ENCODE measurements around the gene TGM3.

Gene TGM3

GRCh38 chr20:2332711-2333110, 36.9 kb downstream of the TGM3 start:
- Histone ChIP-seq H3F3A (ENCODE audit: insufficient read depth, low read length) (no peaks in the 10 kb centered on the region), H3K4me2 (ENCODE audit: low read length) (no peak overlapping the region), H4K20me1 (ENCODE audit: insufficient read depth, low read length) (no peaks in the 10 kb centered on the region), H3K9me2 (ENCODE audit: low read depth, low read length) (no peaks in the 10 kb centered on the region), H2AFZ (ENCODE audit: low read length) (no peak overlapping the region), H3K36me3 (ENCODE audit: insufficient read depth, low read length) (no peaks in the 10 kb centered on the region), H3K9ac (ENCODE audit: low read length) (no peak overlapping the region), H3K9me3 (ENCODE audit: low read length) (no peaks in the 10 kb centered on the region), H3K4me3 (ENCODE audit: low read depth, low read length, poor library complexity, severe bottlenecking) (no peak overlapping the region), H3K4me1 (ENCODE audit: insufficient read depth, low read length, severe bottlenecking) (no peaks in the 10 kb centered on the region), H3K27me3 (ENCODE audit: insufficient read depth, low read length) (no peaks in the 10 kb centered on the region), H3K79me2 (ENCODE audit: insufficient read depth, low read length) (no peaks in the 10 kb centered on the region), H3K27ac (ENCODE audit: low read depth, low read length, poor library complexity, severe bottlenecking) (no peak overlapping the region)
- no peak for TF ChIP-seq CTCF (IDR thresholded peaks at IDR 0.05; ENCODE audit: low read length)
- no peak for TF ChIP-seq EZH2 (IDR thresholded peaks at IDR 0.05; ENCODE audit: borderline replicate concordance, low read length)

GRCh38 chr20:2333821-2334220, 38.0 kb downstream of the TGM3 start:
- Histone ChIP-seq H3K79me2 (ENCODE audit: insufficient read depth, low read length) (no peaks in the 10 kb centered on the region), H3K36me3 (ENCODE audit: insufficient read depth, low read length) (no peaks in the 10 kb centered on the region), H3F3A (ENCODE audit: insufficient read depth, low read length) (no peaks in the 10 kb centered on the region), H3K9me3 (ENCODE audit: low read length) (no peaks in the 10 kb centered on the region), H3K4me2 (ENCODE audit: low read length) (no peak overlapping the region), H3K9ac (ENCODE audit: low read length) (no peak overlapping the region), H3K27ac (ENCODE audit: low read depth, low read length, poor library complexity, severe bottlenecking) (no peak overlapping the region), H3K9me2 (ENCODE audit: low read depth, low read length) (no peaks in the 10 kb centered on the region), H2AFZ (ENCODE audit: low read length) (no peak overlapping the region), H3K27me3 (ENCODE audit: insufficient read depth, low read length) (no peaks in the 10 kb centered on the region), H3K4me1 (ENCODE audit: insufficient read depth, low read length, severe bottlenecking) (no peaks in the 10 kb centered on the region), H3K4me3 (ENCODE audit: low read depth, low read length, poor library complexity, severe bottlenecking) (no peak overlapping the region), H4K20me1 (ENCODE audit: insufficient read depth, low read length) (no peaks in the 10 kb centered on the region)
- TF ChIP-seq EZH2 (IDR thresholded peaks at IDR 0.05; ENCODE audit: borderline replicate concordance, low read length) (no peak), CTCF (IDR thresholded peaks at IDR 0.05; ENCODE audit: low read length) (no peak)

- Histone ChIP-seq H3K4me3 (ENCODE audit: low read depth, low read length, poor library complexity, severe bottlenecking) (no peak overlapping the region), H3K4me2 (ENCODE audit: low read length) (no peak overlapping the region), H3K9me3 (ENCODE audit: low read length) (no peaks in the 10 kb centered on the region), H3K79me2 (ENCODE audit: insufficient read depth, low read length) (no peaks in the 10 kb centered on the region), H3K9ac (ENCODE audit: low read length) (no peak overlapping the region), H3K4me1 (ENCODE audit: insufficient read depth, low read length, severe bottlenecking) (no peaks in the 10 kb centered on the region), H3K36me3 (ENCODE audit: insufficient read depth, low read length) (no peaks in the 10 kb centered on the region), H3K27ac (ENCODE audit: low read depth, low read length, poor library complexity, severe bottlenecking) (no peak overlapping the region), H3K9me2 (ENCODE audit: low read depth, low read length) (no peaks in the 10 kb centered on the region), H3F3A (ENCODE audit: insufficient read depth, low read length) (no peaks in the 10 kb centered on the region), H4K20me1 (ENCODE audit: insufficient read depth, low read length) (no peaks in the 10 kb centered on the region), H3K27me3 (ENCODE audit: insufficient read depth, low read length) (no peaks in the 10 kb centered on the region), H2AFZ (ENCODE audit: low read length) (no peak overlapping the region)
- TF ChIP-seq EZH2 (IDR thresholded peaks at IDR 0.05; ENCODE audit: borderline replicate concordance, low read length): no peak
- no peak for TF ChIP-seq CTCF (IDR thresholded peaks at IDR 0.05; ENCODE audit: low read length)
Observed at GRCh38 chr20:2335096-2335870, 39.5 kb downstream of the TGM3 start.
